ENCODE data around the gene NAGLU. TPM values are rescaled to one million over a fixed set of nuclear protein-coding genes. Genes with fewer than 3 reads are reported as not detected.
A peak's percentile ranks its signal among the peaks of the same experiment; 100 is the strongest.

Gene NAGLU
- total and polyA plus RNA-seq, 7 donors, result 9.1 to 18.1 (median 16.0) TPM

DNA sequence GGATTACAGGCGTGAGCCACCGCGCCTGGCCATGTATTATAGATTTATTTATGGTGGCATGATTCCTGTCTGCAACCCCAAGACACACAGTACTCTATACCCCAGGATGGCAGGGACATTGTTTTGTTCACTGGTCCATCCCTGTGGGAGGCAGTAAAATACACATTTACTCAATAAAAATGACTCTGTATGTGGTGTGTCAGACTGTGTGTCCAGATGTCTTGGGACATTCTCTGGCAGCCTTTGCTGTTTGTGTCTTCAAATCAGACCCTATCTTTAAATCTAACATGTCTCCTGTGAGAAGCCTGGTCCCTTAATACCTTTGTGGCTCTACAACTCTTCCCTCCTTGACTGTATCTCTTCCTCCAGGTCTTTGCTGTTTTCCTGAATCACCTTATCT is 24.2 kb downstream of the NAGLU start:
- ATAC-seq (no peak), DNase-seq (no peak)
- intact Hi-C loops (cut with DNase I), result no loop called here
- WGBS, 3 donors, result 74 to 86% (median 79%) methylated on average over 3 of the region's 3 CpGs
- Histone ChIP-seq H3K4me3 (no peak overlapping the region), H3K27ac (no peak overlapping the region), H3K9me3 (no peaks in the 10 kb centered on the region), H3K4me1 (peaks cover 22% of the 10 kb centered on the region), H3K36me3 (ENCODE audit: insufficient read depth in 1 of 2, low read depth in 1 of 2) (peaks cover 2 to 14% of the 10 kb centered on the region in 2 donors), H3K27me3 (ENCODE audit: insufficient read depth in 3 of 3, low read length in 2 of 3) (no peaks in the 10 kb centered on the region)
- TF ChIP-seq, protein P1, sequence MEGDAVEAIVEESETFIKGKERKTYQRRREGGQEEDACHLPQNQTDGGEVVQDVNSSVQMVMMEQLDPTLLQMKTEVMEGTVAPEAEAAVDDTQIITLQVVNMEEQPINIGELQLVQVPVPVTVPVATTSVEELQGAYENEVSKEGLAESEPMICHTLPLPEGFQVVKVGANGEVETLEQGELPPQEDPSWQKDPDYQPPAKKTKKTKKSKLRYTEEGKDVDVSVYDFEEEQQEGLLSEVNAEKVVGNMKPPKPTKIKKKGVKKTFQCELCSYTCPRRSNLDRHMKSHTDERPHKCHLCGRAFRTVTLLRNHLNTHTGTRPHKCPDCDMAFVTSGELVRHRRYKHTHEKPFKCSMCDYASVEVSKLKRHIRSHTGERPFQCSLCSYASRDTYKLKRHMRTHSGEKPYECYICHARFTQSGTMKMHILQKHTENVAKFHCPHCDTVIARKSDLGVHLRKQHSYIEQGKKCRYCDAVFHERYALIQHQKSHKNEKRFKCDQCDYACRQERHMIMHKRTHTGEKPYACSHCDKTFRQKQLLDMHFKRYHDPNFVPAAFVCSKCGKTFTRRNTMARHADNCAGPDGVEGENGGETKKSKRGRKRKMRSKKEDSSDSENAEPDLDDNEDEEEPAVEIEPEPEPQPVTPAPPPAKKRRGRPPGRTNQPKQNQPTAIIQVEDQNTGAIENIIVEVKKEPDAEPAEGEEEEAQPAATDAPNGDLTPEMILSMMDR (IDR thresholded peaks at IDR 0.05), result no peak

DNA sequence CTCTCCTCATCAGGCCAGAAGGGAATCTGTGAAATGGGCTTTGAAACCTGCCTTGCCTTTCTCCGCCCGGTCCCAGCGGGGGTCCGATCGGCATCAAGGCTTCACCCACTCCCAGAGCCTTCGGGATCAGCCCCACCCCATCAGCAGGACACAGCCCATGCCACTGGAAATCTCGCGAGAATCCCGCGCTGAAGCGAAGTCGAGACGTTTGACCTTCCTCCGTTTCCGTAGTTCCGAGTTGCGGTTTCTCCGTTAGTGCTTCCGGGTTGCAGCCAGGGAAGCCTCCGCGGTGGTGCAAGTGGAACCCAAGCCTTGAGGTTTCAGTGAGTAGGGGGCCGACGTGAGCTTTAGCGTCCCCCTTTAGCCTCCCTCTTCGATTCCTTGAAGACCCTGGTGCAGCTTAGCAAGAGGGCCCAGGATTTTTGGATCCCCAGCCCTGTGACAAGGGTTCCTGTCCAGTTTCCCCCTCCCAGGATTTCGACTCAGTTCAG is 25.9 kb downstream of the NAGLU start, which contains the start of gene COASY:
TSS of gene COASY (plus strand) at position 252 of the 491 bp plus-strand sequence. CDS start 475 bp downstream, outside the sequence.
- TF ChIP-seq, protein P1 (IDR thresholded peaks at IDR 0.05), result no peak
- intact Hi-C loops (cut with DNase I), result no loop called here
- no peaks in the 10 kb centered on the region for H3K9me3 ChIP-seq
- peak within 1 kb of the TSS; percentile 86 for H3K27ac ChIP-seq
- DNase-seq, result peak; percentile 95 to 98
- H3K4me3 ChIP-seq, result peak within 1 kb of the TSS; percentile 99
- 0% methylated on average over 26 of the region's 26 CpGs for WGBS, 3 donors
- H3K27me3 ChIP-seq (ENCODE audit: insufficient read depth in 3 of 3, low read length in 2 of 3), result no peaks in the 10 kb centered on the region
- ATAC-seq, result peak; percentile 84 to 89 (median 87)
- H3K4me1 ChIP-seq, result peaks cover 25% of the 10 kb centered on the region
- peaks cover 2 to 23% of the 10 kb centered on the region in 2 donors for H3K36me3 ChIP-seq (ENCODE audit: insufficient read depth in 1 of 2, low read depth in 1 of 2)

DNA sequence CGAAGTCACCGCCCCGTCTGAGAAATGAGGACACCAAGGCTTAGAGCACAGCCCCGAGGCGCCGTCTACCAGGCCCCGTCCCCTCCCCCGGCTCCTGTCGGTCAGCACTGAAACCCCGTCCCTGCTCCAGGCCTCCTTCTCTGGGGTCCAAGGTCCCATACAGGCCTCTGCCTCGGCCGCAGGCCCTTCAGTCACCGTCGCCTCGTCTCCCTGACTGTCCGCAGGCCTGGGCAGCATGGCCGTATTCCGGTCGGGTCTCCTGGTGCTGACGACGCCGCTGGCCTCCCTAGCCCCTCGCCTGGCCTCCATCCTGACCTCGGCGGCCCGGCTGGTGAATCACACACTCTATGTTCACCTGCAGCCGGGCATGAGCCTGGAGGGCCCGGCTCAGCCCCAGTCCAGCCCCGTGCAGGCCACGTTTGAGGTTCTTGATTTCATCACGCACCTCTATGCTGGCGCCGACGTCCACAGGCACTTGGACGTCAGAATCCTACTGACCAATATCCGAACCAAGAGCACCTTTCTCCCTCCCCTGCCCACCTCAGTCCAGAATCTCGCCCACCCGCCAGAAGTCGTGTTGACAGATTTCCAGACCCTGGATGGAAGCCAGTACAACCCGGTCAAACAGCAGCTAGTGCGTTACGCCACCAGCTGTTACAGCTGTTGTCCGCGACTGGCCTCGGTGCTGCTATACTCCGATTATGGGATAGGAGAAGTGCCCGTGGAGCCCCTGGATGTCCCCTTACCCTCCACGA is 26.5 kb downstream of the NAGLU start:
- intact Hi-C loops (cut with DNase I), result no loop called here
- 4 to 8% (median 7%) methylated on average over 45 to 48 of the region's 48 CpGs for whole genome bisulfite sequencing, 3 donors
- Histone ChIP-seq H3K9me3 (no peaks in the 10 kb centered on the region), H3K27me3 (ENCODE audit: insufficient read depth in 3 of 3, low read length in 2 of 3) (no peaks in the 10 kb centered on the region), H3K4me3 (peak overlapping the region; percentile 99), H3K36me3 (ENCODE audit: insufficient read depth in 1 of 2, low read depth in 1 of 2) (peaks cover 2 to 23% of the 10 kb centered on the region in 2 donors), H3K27ac (peak overlapping the region; percentile 86), H3K4me1 (peaks cover 25% of the 10 kb centered on the region)
- ATAC-seq (peak; percentile 2 to 32 (median 14)), DNase-seq (no peak)
- TF ChIP-seq, protein P1 (IDR thresholded peaks at IDR 0.05), result no peak

DNA sequence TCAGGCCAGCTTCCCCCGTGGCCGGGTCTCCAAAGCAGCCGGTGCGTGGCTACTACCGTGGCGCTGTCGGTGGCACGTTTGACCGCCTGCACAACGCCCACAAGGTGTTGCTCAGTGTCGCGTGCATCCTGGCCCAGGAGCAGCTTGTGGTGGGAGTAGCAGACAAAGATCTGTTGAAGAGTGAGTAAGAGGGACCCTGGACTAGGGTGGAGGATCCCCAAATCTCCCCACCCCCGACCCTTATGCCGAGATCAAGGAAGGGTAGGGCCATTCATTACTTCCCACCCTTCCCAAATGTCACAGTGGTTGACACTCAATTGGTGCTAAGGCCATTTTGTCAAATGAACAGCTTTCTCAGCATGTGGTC is 27.1 kb downstream of the NAGLU start:
- ATAC-seq, result no peak
- WGBS, 3 donors, result 52 to 66% (median 60%) methylated on average over 14 of the region's 14 CpGs
- Histone ChIP-seq H3K27me3 (ENCODE audit: insufficient read depth in 3 of 3, low read length in 2 of 3) (no peaks in the 10 kb centered on the region), H3K9me3 (no peaks in the 10 kb centered on the region), H3K4me1 (peaks cover 29% of the 10 kb centered on the region), H3K27ac (peak overlapping the region; percentile 86), H3K36me3 (ENCODE audit: insufficient read depth in 1 of 2, low read depth in 1 of 2) (peaks cover 2 to 23% of the 10 kb centered on the region in 2 donors), H3K4me3 (peak overlapping the region; percentile 99)
- TF ChIP-seq, protein P1 (IDR thresholded peaks at IDR 0.05), result no peak
- DNase-seq, result peak in 1 of 2 donors; percentile 60
- intact Hi-C loops (cut with DNase I), result no loop called here

All from psoas muscle (tissue), 8 donors.